ENCODE measurements around the gene FBXO34. TPM values are rescaled to one million over a fixed set of nuclear protein-coding genes. Genes with fewer than 3 reads are reported as not detected.
"Not testable (repeated sequence)": the region's sequence is repeated elsewhere in the genome, so short reads cannot be mapped to it uniquely, and the experiment has no call there.

FBXO34 gene
- total and polyA plus RNA-seq, 10 of the 15 experiments (the other 5 are each of a cell fraction or from before 2014, with no cell fraction given), result 5.6 to 22.8 (median 17.6) TPM

DNA sequence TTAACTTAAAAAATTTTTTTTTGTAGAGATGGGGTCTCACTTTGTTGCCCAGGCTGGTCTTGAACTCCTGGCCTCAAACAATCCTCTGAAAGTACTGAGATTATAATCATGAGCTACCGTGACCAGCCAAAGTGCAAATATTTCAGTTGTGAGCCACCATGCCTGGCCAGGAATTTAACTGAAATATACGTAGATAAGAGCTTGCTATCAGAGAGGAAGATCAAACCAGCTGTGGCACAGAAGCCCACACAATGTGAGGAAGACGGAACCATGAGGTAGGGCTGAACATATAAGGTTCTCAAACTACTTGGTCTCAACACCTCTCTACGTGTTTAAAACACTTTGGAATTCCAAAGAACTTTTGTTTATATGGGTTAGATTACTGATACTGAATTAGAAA, 111.3 kb downstream of the FBXO34 start (continued):
- no peak for TF ChIP-seq IKZF1 (conservative IDR thresholded peaks at IDR 0.05)
- TF ChIP-seq NFXL1 (IDR thresholded peaks at IDR 0.05; ENCODE audit: borderline replicate concordance), result no peak

GRCh38 chr14:55383056-55383466, 111.8 kb downstream of the FBXO34 start:
- ATAC-seq; BruUV-seq (replicated peaks); POLR2A ChIA-PET; DNase-seq (ENCODE audit: low read depth, low spot score); H3K4me3 ChIP-seq; H3K9ac ChIP-seq (ENCODE audit: control insufficient read depth, insufficient read depth, low read length); FAIRE-seq; H3K4me1 ChIP-seq (ENCODE audit: control insufficient read depth, insufficient read depth, low read length); H3K27ac ChIP-seq (ENCODE audit: control insufficient read depth, insufficient read depth); H3K79me2 ChIP-seq (ENCODE audit: control insufficient read depth, insufficient read depth, low read length); H4K20me1 ChIP-seq (ENCODE audit: control insufficient read depth, insufficient read depth); H3K27me3 ChIP-seq (replicated peaks in 1 of 2; ENCODE audit: control insufficient read depth in 2 of 2, insufficient read depth in 2 of 2, low read length in 1 of 2); intact Hi-C loops (cut with micrococcal nuclease; ENCODE audit: unreplicated experiment); RAD21 ChIA-PET (ENCODE audit: unreplicated experiment); H3K36me3 ChIP-seq (ENCODE audit: control insufficient read depth in 2 of 2, insufficient read depth in 2 of 2, low read length in 1 of 2); in situ Hi-C loops (cut with MboI); H3K4me2 ChIP-seq (ENCODE audit: control insufficient read depth, insufficient read depth); H3K9me3 ChIP-seq (replicated peaks; ENCODE audit: control insufficient read depth, insufficient read depth, low read length); H2AFZ ChIP-seq (ENCODE audit: control insufficient read depth, low read depth, low read length): not testable (repeated sequence)
- SMC1A ChIA-PET (ENCODE audit: uncharacterized antibody, unreplicated experiment), result interaction anchor here (0.5 to 1.5 kb wide), 2 partner anchors 14 to 111 kb away, joined by 3 read pairs; no protein-coding TSS in a partner anchor
- 89% methylated on average over 10 of the region's 10 CpGs for WGBS (ENCODE audit: insufficient coverage, insufficient replicate concordance, low lambda C conversion rate, missing lambda C conversion rate)
- CTCF ChIA-PET, result interaction anchor here (0.9 to 1.5 kb wide), 2 partner anchors 10 to 39 kb away, joined by 3 to 4 read pairs; no protein-coding TSS in a partner anchor

GRCh38 chr14:55383541-55384140, 112.4 kb downstream of the FBXO34 start:
- Histone ChIP-seq H3K79me2 (ENCODE audit: control insufficient read depth, insufficient read depth, low read length) (no peaks in the 10 kb centered on the region), H2AFZ (ENCODE audit: control insufficient read depth, low read depth, low read length) (no peak overlapping the region), H3K4me1 (ENCODE audit: control insufficient read depth, insufficient read depth, low read length) (no peaks in the 10 kb centered on the region), H3K36me3 (ENCODE audit: control insufficient read depth in 2 of 2, insufficient read depth in 2 of 2, low read length in 1 of 2) (peaks cover 3 to 4% of the 10 kb centered on the region in 2 experiments), H3K9me3 (replicated peaks; ENCODE audit: control insufficient read depth, insufficient read depth, low read length) (no peaks in the 10 kb centered on the region), H3K4me3 (no peak overlapping the region), H3K9ac (ENCODE audit: control insufficient read depth, insufficient read depth, low read length) (no peak overlapping the region), H4K20me1 (ENCODE audit: control insufficient read depth, insufficient read depth) (no peaks in the 10 kb centered on the region), H3K4me2 (ENCODE audit: control insufficient read depth, insufficient read depth) (no peak overlapping the region), H3K27me3 (replicated peaks in 1 of 2; ENCODE audit: control insufficient read depth in 2 of 2, insufficient read depth in 2 of 2, low read length in 1 of 2) (no peaks in the 10 kb centered on the region), H3K27ac (ENCODE audit: control insufficient read depth, insufficient read depth) (no peak overlapping the region)
- WGBS (ENCODE audit: insufficient coverage, insufficient replicate concordance, low lambda C conversion rate, missing lambda C conversion rate), result 92% methylated on average over 5 of the region's 5 CpGs
- ChIA-PET SMC1A (ENCODE audit: uncharacterized antibody, unreplicated experiment) (no interaction called here), CTCF (interaction anchor here (0.9 to 1.5 kb wide), 2 partner anchors 11 to 38 kb away, joined by 3 to 4 read pairs; no protein-coding TSS in a partner anchor), RAD21 (ENCODE audit: unreplicated experiment) (no interaction called here), POLR2A (no interaction called here)
- intact Hi-C loops (cut with micrococcal nuclease; ENCODE audit: unreplicated experiment), result no loop called here
- no TSS peak for BruUV-seq (replicated peaks)
- no peak for FAIRE-seq
- no peak for ATAC-seq
- no peak for DNase-seq (ENCODE audit: low read depth, low spot score)
- in situ Hi-C loops (cut with MboI), result no loop called here
- TF ChIP-seq ASH2L (IDR thresholded peaks at IDR 0.05; ENCODE audit: borderline replicate concordance, low read depth) (no peak), ZNF384 (IDR thresholded peaks at IDR 0.05; ENCODE audit: borderline replicate concordance, low read depth, low read length) (no peak), MAX (IDR thresholded peaks at IDR 0.05; ENCODE audit: low read depth, low read length) (no peak), YY1 (IDR thresholded peaks at IDR 0.05; ENCODE audit: low read depth, low read length) (no peak), HCFC1 (IDR thresholded peaks at IDR 0.05; ENCODE audit: low read length) (no peak), EED (IDR thresholded peaks at IDR 0.05; ENCODE audit: low read depth) (no peak), POU2F2 (IDR thresholded peaks at IDR 0.05; ENCODE audit: borderline replicate concordance, low read depth, low read length) (no peak), GABPA (IDR thresholded peaks at IDR 0.05; ENCODE audit: low read depth) (no peak)
- TF ChIP-seq, protein P1, sequence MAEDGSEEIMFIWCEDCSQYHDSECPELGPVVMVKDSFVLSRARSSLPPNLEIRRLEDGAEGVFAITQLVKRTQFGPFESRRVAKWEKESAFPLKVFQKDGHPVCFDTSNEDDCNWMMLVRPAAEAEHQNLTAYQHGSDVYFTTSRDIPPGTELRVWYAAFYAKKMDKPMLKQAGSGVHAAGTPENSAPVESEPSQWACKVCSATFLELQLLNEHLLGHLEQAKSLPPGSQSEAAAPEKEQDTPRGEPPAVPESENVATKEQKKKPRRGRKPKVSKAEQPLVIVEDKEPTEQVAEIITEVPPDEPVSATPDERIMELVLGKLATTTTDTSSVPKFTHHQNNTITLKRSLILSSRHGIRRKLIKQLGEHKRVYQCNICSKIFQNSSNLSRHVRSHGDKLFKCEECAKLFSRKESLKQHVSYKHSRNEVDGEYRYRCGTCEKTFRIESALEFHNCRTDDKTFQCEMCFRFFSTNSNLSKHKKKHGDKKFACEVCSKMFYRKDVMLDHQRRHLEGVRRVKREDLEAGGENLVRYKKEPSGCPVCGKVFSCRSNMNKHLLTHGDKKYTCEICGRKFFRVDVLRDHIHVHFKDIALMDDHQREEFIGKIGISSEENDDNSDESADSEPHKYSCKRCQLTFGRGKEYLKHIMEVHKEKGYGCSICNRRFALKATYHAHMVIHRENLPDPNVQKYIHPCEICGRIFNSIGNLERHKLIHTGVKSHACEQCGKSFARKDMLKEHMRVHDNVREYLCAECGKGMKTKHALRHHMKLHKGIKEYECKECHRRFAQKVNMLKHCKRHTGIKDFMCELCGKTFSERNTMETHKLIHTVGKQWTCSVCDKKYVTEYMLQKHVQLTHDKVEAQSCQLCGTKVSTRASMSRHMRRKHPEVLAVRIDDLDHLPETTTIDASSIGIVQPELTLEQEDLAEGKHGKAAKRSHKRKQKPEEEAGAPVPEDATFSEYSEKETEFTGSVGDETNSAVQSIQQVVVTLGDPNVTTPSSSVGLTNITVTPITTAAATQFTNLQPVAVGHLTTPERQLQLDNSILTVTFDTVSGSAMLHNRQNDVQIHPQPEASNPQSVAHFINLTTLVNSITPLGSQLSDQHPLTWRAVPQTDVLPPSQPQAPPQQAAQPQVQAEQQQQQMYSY (CRISPR knock-in tag; IDR thresholded peaks at IDR 0.05), result no peak

Measured in GM12878 (cell line).